Astrocyte (in vitro differentiated cells and primary cell): ENCODE measurements around the gene TBCB. TPM values are rescaled to one million over a fixed set of nuclear protein-coding genes. Genes with fewer than 3 reads are reported as not detected.

Experiments
- DNase-seq: peaks from one replicate; pipeline ENCODE4 v3.0.0-alpha.2; 2010; ENCODE audit warnings: low read depth
- FAIRE-seq: peaks from 2 replicates; lab custom pipeline; 2011; peaks lifted over from hg19 to GRCh38; lab: Jason Lieb, UNC
- H2AFZ ChIP-seq: 2 replicates; pipeline ENCODE4 v1.6.0; 2012; ENCODE audit warnings: low read depth, low read length, inconsistent platforms
- H3K27ac ChIP-seq: 2 replicates; pipeline ENCODE4 v1.5.1; 2011; ENCODE audit warnings: low read depth, low read length, inconsistent platforms
- H3K27me3 ChIP-seq: 2 replicates; pipeline ENCODE4 v1.6.0; 2011; ENCODE audit warnings: low read length, inconsistent platforms; ENCODE audit not compliant: insufficient read depth
- H3K36me3 ChIP-seq: 2 replicates; pipeline ENCODE4 v1.5.1; 2011; ENCODE audit warnings: low read length, inconsistent platforms; ENCODE audit not compliant: insufficient read depth
- H3K4me1 ChIP-seq: 2 replicates; pipeline ENCODE4 v1.5.1; 2011; ENCODE audit warnings: low read length, inconsistent platforms; ENCODE audit not compliant: insufficient read depth
- H3K4me2 ChIP-seq: 2 replicates; pipeline ENCODE4 v1.6.0; 2012; ENCODE audit warnings: low read length, inconsistent platforms
- H3K4me3 ChIP-seq: 2 replicates; pipeline ENCODE4 v1.5.1; 2011; ENCODE audit warnings: low read depth, mild to moderate bottlenecking, low read length, inconsistent platforms; ENCODE audit not compliant: insufficient read depth
- H3K79me2 ChIP-seq: 2 replicates; pipeline ENCODE4 v1.6.0; 2012; ENCODE audit warnings: mild to moderate bottlenecking, low read length, inconsistent platforms; ENCODE audit not compliant: insufficient read depth
- H3K9ac ChIP-seq: 2 replicates; pipeline ENCODE4 v1.6.0; 2012; ENCODE audit warnings: mild to moderate bottlenecking, low read length, inconsistent platforms
- H3K9me3 ChIP-seq: 2 replicates; pipeline ENCODE4 v1.5.1; 2012; ENCODE audit warnings: low read depth, mild to moderate bottlenecking, low read length, inconsistent platforms; ENCODE audit not compliant: insufficient read depth
- H4K20me1 ChIP-seq: 2 replicates; pipeline ENCODE4 v1.6.0; 2012; ENCODE audit warnings: low read length, inconsistent platforms; ENCODE audit not compliant: insufficient read depth
- H3K27ac Mint-ChIP-seq: one replicate; pipeline ENCODE4 v1.8.0; 2021; ENCODE audit warnings: mild to moderate bottlenecking, mixed read lengths; ENCODE audit not compliant: unreplicated experiment
- H3K27me3 Mint-ChIP-seq: one replicate; pipeline ENCODE4 v1.8.0; 2021; ENCODE audit warnings: low read depth, mixed read lengths; ENCODE audit not compliant: unreplicated experiment
- H3K36me3 Mint-ChIP-seq: one replicate; pipeline ENCODE4 v1.8.0; 2021; ENCODE audit warnings: low read depth, mixed read lengths; ENCODE audit not compliant: unreplicated experiment
- H3K4me1 Mint-ChIP-seq: one replicate; pipeline ENCODE4 v1.8.0; 2021; ENCODE audit warnings: low read depth, mixed read lengths; ENCODE audit not compliant: unreplicated experiment
- H3K4me3 Mint-ChIP-seq: one replicate; pipeline ENCODE4 v1.8.0; 2021; ENCODE audit warnings: mild to moderate bottlenecking, moderate library complexity, mixed read lengths; ENCODE audit not compliant: unreplicated experiment
- H3K9me3 Mint-ChIP-seq: one replicate; pipeline ENCODE4 v1.8.0; 2021; ENCODE audit warnings: mild to moderate bottlenecking, mixed read lengths; ENCODE audit not compliant: unreplicated experiment
- CTCF ChIP-seq: IDR thresholded peaks from 2 replicates; pipeline ENCODE4 v1.5.1; 2011; ENCODE audit warnings: low read depth, mild to moderate bottlenecking, inconsistent platforms, low read length, moderate library complexity; ENCODE audit not compliant: insufficient read depth
- EZH2 ChIP-seq: IDR thresholded peaks from 2 replicates; pipeline ENCODE4 v1.6.1; 2012; ENCODE audit warnings: mild to moderate bottlenecking, low read length, inconsistent platforms; ENCODE audit not compliant: insufficient read depth
- total RNA-seq: library from RNA; stranded (reverse); gene quantifications from 2 replicates; pipeline ENCODE4 v1.2.1, GENCODE V29; 2021

The TBCB gene
- total RNA-seq, 1 donor from 2014 or later = 244 TPM

DNA sequence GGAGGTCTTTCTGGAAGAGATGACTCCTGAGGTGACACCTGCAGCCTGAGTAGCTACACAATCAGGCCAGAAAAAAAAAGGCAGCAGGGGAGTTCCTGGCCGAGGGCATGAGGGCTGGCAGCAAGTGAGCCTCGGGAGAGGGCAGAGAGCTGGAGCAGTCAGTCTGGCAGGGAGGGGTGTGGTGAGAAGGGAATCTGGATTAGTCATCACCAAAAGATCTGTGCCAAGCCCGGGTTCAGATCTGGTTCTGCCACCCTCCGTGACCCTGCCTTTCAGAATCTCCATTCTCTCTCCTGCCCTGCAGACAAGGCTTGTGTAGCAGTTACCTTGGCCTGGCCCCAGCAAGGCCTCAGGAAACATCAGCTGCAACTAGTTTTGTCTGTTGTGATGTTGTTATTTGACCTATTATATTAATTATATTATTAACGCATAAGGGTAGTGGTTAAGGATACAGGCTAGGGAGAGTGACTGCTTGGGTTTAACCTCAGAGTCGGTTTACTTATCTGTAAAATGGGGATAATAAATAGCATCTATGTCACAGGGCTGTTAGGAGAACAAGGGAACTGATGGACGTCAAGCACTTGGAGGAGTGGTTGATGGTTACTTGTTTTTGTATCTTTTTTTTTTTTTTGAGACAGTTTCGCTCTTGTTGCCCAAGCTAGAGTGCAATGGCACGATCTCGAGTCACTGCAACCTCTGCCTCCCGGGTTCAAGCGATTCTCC is 21.9 kb downstream of the TBCB start:
- no peak overlapping the region for H3K27ac ChIP-seq

GRCh38 chr19:36139120-36139472 is 23.8 kb downstream of the TBCB start:
- Histone ChIP-seq H3K9me3 (no peaks in the 10 kb centered on the region), H3K36me3 (peaks cover 8% of the 10 kb centered on the region), H2AFZ (peak overlapping the region; percentile 78), H3K79me2 (peaks cover 32% of the 10 kb centered on the region), H3K27ac (peak overlapping the region; percentile 97), H3K4me3 (peak overlapping the region; percentile 90), H3K4me2 (peak overlapping the region; percentile 95), H3K4me1 (peaks cover 15% of the 10 kb centered on the region), H4K20me1 (peaks cover 22% of the 10 kb centered on the region), H3K9ac (peak overlapping the region; percentile 98), H3K27me3 (no peaks in the 10 kb centered on the region)
- Mint-ChIP-seq H3K9me3 (peaks cover 3% of the 10 kb centered on the region), H3K36me3 (peaks cover 13% of the 10 kb centered on the region), H3K4me3 (peak overlapping the region; percentile 98), H3K4me1 (peaks cover 6% of the 10 kb centered on the region), H3K27ac (peak overlapping the region; percentile 98), H3K27me3 (no peaks in the 10 kb centered on the region)
- FAIRE-seq (no peak), DNase-seq (no peak)
- no peak for TF ChIP-seq CTCF
- TF ChIP-seq EZH2 = no peak

More for the DNA sequence above, 21.9 kb downstream of the TBCB start:
- Histone ChIP-seq H3K27me3 (no peaks in the 10 kb centered on the region), H3K79me2 (peaks cover 20% of the 10 kb centered on the region), H3K36me3 (no peaks in the 10 kb centered on the region), H3K9ac (no peak overlapping the region), H3K9me3 (no peaks in the 10 kb centered on the region), H4K20me1 (peaks cover 11% of the 10 kb centered on the region), H3K4me1 (peaks cover 18% of the 10 kb centered on the region), H3K4me3 (no peak overlapping the region), H3K4me2 (peak overlapping the region; percentile 26), H2AFZ (no peak overlapping the region)
- Mint-ChIP-seq H3K4me3 (peak overlapping the region; percentile 8), H3K27me3 (peaks cover 2% of the 10 kb centered on the region), H3K9me3 (peaks cover 3% of the 10 kb centered on the region), H3K36me3 (peaks cover 9% of the 10 kb centered on the region), H3K27ac (no peak overlapping the region), H3K4me1 (peaks cover 6% of the 10 kb centered on the region)
- FAIRE-seq (no peak), DNase-seq (peak; percentile 53)
- no peak for TF ChIP-seq EZH2
- no peak for TF ChIP-seq CTCF
